Astrocyte of the cerebellum (primary cell): ENCODE measurements around the gene AGBL1.

Experiments
- DNase-seq: peaks from one replicate; pipeline ENCODE4 v3.0.0-alpha.2; 2011; ENCODE audit warnings: low read depth
- H3K4me3 ChIP-seq: 2 replicates; pipeline ENCODE4 v1.5.1; 2011; ENCODE audit warnings: mild to moderate bottlenecking, low read depth, low read length, moderate library complexity
- CTCF ChIP-seq: IDR thresholded peaks from 2 replicates; pipeline ENCODE4 v1.5.1; 2012; ENCODE audit warnings: low read length, low read depth, moderate library complexity, mild to moderate bottlenecking; ENCODE audit errors: missing control alignments
- in situ Hi-C: cut with HindIII; loops from 2 replicates; pipeline ENCODE4 v1.10.0; 2017; ENCODE audit warnings: low sequenced_read_pairs

The AGBL1 gene

GRCh38 chr15:86164232-86164898 lies 84.7 kb downstream of the AGBL1 start:
- in situ Hi-C loops = no loop called here

GRCh38 chr15:86165265-86166211 lies 85.9 kb downstream of the AGBL1 start:
- DNase-seq = no peak
- no peak overlapping the region for H3K4me3 ChIP-seq
- in situ Hi-C loops = no loop called here
- no peak for TF ChIP-seq CTCF

More at GRCh38 chr15:86164232-86164898, 84.7 kb downstream of the AGBL1 start:
- no peak overlapping the region for H3K4me3 ChIP-seq
- no peak for TF ChIP-seq CTCF
- DNase-seq = no peak

GRCh38 chr15:86167841-86168240 lies 88.2 kb downstream of the AGBL1 start:
- no peak for TF ChIP-seq CTCF
- DNase-seq = no peak
- H3K4me3 ChIP-seq = no peak overlapping the region
- in situ Hi-C loops = no loop called here

DNA sequence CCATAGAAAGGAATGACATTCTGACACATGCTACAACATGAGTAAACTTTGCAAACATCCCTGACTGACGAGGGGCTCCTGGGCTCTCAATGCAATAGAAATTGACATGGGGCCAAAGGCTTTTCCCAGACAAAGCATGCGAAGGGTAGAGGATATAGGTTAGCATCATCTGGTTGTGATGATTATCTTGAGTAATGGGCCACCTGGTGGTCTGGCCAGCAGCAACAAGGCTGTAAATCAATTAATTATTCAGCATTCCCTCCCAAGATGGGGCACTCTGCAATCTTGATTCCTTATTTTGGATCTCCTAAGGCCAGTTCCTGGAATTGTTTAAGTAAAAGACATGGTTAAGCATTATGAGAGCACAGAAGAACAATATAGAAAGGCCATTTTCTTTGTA lies 99.2 kb downstream of the AGBL1 start:
- no peak overlapping the region for H3K4me3 ChIP-seq
- in situ Hi-C loops = no loop called here
- TF ChIP-seq CTCF = no peak
- no peak for DNase-seq

DNA sequence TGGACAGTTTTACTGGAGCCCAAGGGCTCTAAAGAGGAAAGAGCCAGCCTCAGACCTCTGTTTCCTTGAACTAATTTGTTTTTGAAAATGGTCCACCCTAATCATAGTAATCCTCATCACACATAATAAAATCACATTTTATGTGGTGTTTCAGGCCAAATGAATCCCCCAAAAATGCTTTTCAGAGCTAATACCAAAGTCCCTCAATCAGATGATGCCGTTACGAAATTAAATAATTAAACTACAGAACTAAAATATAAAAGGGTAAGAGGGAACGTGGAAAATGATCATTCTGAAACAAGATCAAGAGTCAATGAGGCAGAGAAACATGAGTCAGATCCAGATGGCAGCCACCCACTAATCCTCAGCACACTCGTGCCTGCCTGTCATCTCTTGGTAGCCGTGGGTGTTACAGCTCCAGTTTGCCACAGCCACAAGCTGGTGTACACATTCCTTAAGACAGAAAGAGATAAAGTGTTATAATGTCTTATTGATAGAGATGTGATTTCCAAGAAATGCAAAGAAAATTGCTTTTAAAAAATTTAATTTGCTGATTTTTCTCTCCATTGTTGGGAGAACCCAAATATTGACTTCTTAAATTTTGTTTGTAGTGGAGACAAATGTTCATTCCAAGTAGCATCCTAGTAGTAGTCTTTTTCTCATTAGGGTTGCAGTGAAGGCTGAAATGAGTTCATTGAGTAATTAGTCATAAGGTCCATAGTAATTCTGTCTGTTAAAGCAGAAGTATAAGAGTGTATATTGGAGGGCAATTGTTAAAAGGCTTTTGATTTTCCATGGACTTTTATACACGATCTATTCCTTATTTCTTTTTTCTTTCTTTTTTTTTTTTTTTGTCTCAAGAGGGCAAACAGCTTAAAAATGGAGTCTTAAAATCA lies 104.2 kb downstream of the AGBL1 start:
- TF ChIP-seq CTCF = no peak
- in situ Hi-C loops = no loop called here
- no peak overlapping the region for H3K4me3 ChIP-seq
- no peak for DNase-seq
